K562 (cell line): ENCODE results near the gene C1QTNF6. TPM values are rescaled to one million over a fixed set of nuclear protein-coding genes. Genes with fewer than 3 reads are reported as not detected.
A peak's percentile ranks its signal among the peaks of the same experiment; 100 is the strongest.

Source experiments
- ATAC-seq: fragments of 200-7000 bp; cut with Tn5 transposase; 3 replicates; pipeline ENCODE4 v1.9.1; 2020; ENCODE audit warnings: moderate library complexity
- BruUV-seq: library from RNA; stranded (reverse); fragments of 400-500 nt; replicated peaks from 2 replicates; lab custom pipeline; 2021; lab: Mats Ljungman, UMichigan
- CTCF ChIA-PET: fragments of 300-600 bp; formaldehyde crosslinking; extraction: SDS; loops from one replicate; lab custom pipeline; 2021; ENCODE audit warnings: low intra/inter-chr PET ratio; lab: Yijun Ruan, JAX
- POLR2A ChIA-PET: fragments of 300-600, 350-650 bp; sonication (Branson Sonifier 250); formaldehyde crosslinking; extraction: SDS; loops from one replicate; lab custom pipeline; 2021; ENCODE audit warnings: antibody characterized with exemption, inconsistent platforms; lab: Yijun Ruan, JAX
- DNase-seq, 4 experiments: peaks; one replicate each; pipeline versions ENCODE4 v3.0.0 to v3.0.0-alpha.2; 2011 to 2018; ENCODE audit warnings: low spot score in 3 of 4, mixed read lengths in 3 of 4; ENCODE audit errors: extremely low read depth in 1 of 4
- FAIRE-seq: peaks from 2 replicates; lab custom pipeline; 2011; peaks lifted over from hg19 to GRCh38; lab: Jason Lieb, UNC
- H2AFZ ChIP-seq: 2 replicates; pipeline ENCODE4 v1.6.0; 2011; ENCODE audit warnings: low read depth, low read length, control low read depth, inconsistent platforms
- H3K27ac ChIP-seq: fragments of 200-600 bp; 3 replicates; pipeline ENCODE4 v1.8.0; 2011; ENCODE audit warnings: low read depth, mild to moderate bottlenecking, control low read depth, inconsistent platforms, low read length, moderate library complexity, mixed read lengths; ENCODE audit errors: extremely low read depth
- H3K27me3 ChIP-seq, 2 experiments: fragments of 300-600 bp in 1 of 2; 2 replicates in 1 of 2; 3 replicates in 1 of 2; pipeline versions ENCODE4 v1.6.0 to v1.8.0; 2011; ENCODE audit warnings: inconsistent platforms in 2 of 2, low read length in 2 of 2, mild to moderate bottlenecking in 1 of 2, mixed read lengths in 1 of 2, moderate library complexity in 1 of 2; ENCODE audit not compliant: control insufficient read depth in 2 of 2, insufficient read depth in 2 of 2
- H3K36me3 ChIP-seq: fragments of 300-600 bp; 3 replicates; pipeline ENCODE4 v1.8.0; 2011; ENCODE audit warnings: mild to moderate bottlenecking, low read length, inconsistent platforms; ENCODE audit not compliant: control insufficient read depth, insufficient read depth
- H3K4me1 ChIP-seq, 2 experiments: fragments of 200-600 bp in 1 of 2; replicated peaks in 1 of 2; 2 replicates in 1 of 2; 3 replicates in 1 of 2; pipeline versions ENCODE4 v1.5.1 to v1.8.0; 2011; ENCODE audit warnings: inconsistent platforms in 2 of 2, low read length in 2 of 2, mild to moderate bottlenecking in 1 of 2, mixed read lengths in 1 of 2, moderate library complexity in 1 of 2; ENCODE audit not compliant: control insufficient read depth in 2 of 2, insufficient read depth in 2 of 2
- H3K4me2 ChIP-seq: 2 replicates; pipeline ENCODE4 v1.6.1; 2011; ENCODE audit warnings: low read length, control low read depth, inconsistent platforms, mixed read lengths; ENCODE audit not compliant: insufficient read depth
- H3K4me3 ChIP-seq: fragments of 200-600 bp; sonication (generic), shearing (Covaris generic); 2 replicates; pipeline ENCODE4 v1.5.1; 2016; ENCODE audit warnings: control low read depth, inconsistent platforms
- H3K79me2 ChIP-seq: fragments of 200-600 bp; 3 replicates; pipeline ENCODE4 v1.8.0; 2011; ENCODE audit warnings: low read length, inconsistent platforms; ENCODE audit not compliant: control insufficient read depth, insufficient read depth
- H3K9ac ChIP-seq, 2 experiments: 2 replicates each; pipeline versions ENCODE4 v1.6.0 to v1.6.1; 2011; ENCODE audit warnings: low read depth in 2 of 2, low read length in 2 of 2, control low read depth in 1 of 2, inconsistent platforms in 1 of 2, mild to moderate bottlenecking in 1 of 2, mixed read lengths in 1 of 2; ENCODE audit not compliant: insufficient read depth in 1 of 2
- H3K9me1 ChIP-seq: one replicate; pipeline ENCODE4 v1.6.0; 2011; ENCODE audit warnings: inconsistent platforms, mild to moderate bottlenecking, low read length, moderate library complexity; ENCODE audit not compliant: control insufficient read depth, insufficient read depth
- H3K9me3 ChIP-seq: replicated peaks from 2 replicates; pipeline ENCODE4 v1.5.1; 2011; ENCODE audit warnings: low read depth, low read length, inconsistent platforms; ENCODE audit not compliant: control insufficient read depth, insufficient read depth
- H4K20me1 ChIP-seq: replicated peaks from 2 replicates; pipeline ENCODE4 v1.6.1; 2011; ENCODE audit warnings: low read length, inconsistent platforms, mixed read lengths; ENCODE audit not compliant: control insufficient read depth, insufficient read depth
- GTF2A2 ChIP-seq: IDR thresholded peaks from 2 replicates; pipeline ENCODE4 v1.6.1; 2016; ENCODE audit warnings: mild to moderate bottlenecking, missing genetic modification characterization, missing compliant biosample characterization
- KLF13 ChIP-seq: fragments of 450-650 bp; IDR thresholded peaks from 2 replicates; pipeline ENCODE4 v1.6.1; 2016; ENCODE audit warnings: missing genetic modification characterization, low read depth, mild to moderate bottlenecking, missing compliant biosample characterization, moderate library complexity, borderline replicate concordance
- MITF ChIP-seq: IDR thresholded peaks from 2 replicates; pipeline ENCODE4 v1.6.1; 2014; ENCODE audit warnings: antibody characterized with exemption
- NELFE ChIP-seq: IDR thresholded peaks from 2 replicates; pipeline ENCODE4 v1.6.1; 2011; ENCODE audit warnings: mild to moderate bottlenecking; ENCODE audit not compliant: insufficient read depth, insufficient read length
- POLR2B ChIP-seq: fragments of 450-650 bp; IDR thresholded peaks from 2 replicates; pipeline ENCODE4 v1.6.1; 2018; ENCODE audit warnings: low read depth; ENCODE audit not compliant: partially characterized antibody
- RBM39 ChIP-seq: fragments of 200-400 bp; formaldehyde crosslinking; optimal IDR thresholded peaks from 2 replicates; pipeline ENCODE3; 2018; ENCODE audit warnings: low read depth, low read length
- STAT5A ChIP-seq: IDR thresholded peaks from 2 replicates; pipeline ENCODE4 v1.6.1; 2012; ENCODE audit warnings: low read length, inconsistent platforms, borderline replicate concordance
- TOE1 ChIP-seq, 2 experiments: fragments of 450-650 bp in 1 of 2; sonication (generic) in 1 of 2; formaldehyde crosslinking in 1 of 2; IDR thresholded peaks; 2 replicates each; pipeline versions ENCODE4 v1.7.1 to v1.8.0; 2016 to 2022; ENCODE audit warnings: borderline replicate concordance in 2 of 2, mild to moderate bottlenecking in 2 of 2, antibody characterized with exemption in 1 of 2, inconsistent platforms in 1 of 2, low read depth in 1 of 2, missing genetic modification reagents in 1 of 2, moderate library complexity in 1 of 2
- ZNF174 ChIP-seq: fragments of 250-450 bp; sonication (Bioruptor Pico); IDR thresholded peaks from 2 replicates; pipeline ENCODE4 v1.4.0; 2020; ENCODE audit warnings: mild to moderate bottlenecking
- ZNF23 ChIP-seq: fragments of 250-450 bp; sonication (Bioruptor Pico); IDR thresholded peaks from 2 replicates; pipeline ENCODE4 v1.4.0; 2020; ENCODE audit warnings: mild to moderate bottlenecking
- ZNF77 ChIP-seq: fragments of 250-450 bp; sonication (Bioruptor Pico); IDR thresholded peaks from 2 replicates; pipeline ENCODE4 v1.5.0; 2020
- WGBS: fragments of 100-300 bp; shearing (Covaris generic); methylation state at CpG from one replicate; pipeline ENCODE4 v1.1.6; 2016; ENCODE audit warnings: low coverage, mixed read lengths; ENCODE audit not compliant: insufficient coverage; ENCODE audit errors: missing lambda C conversion rate; 5-methylcytosine and 5-hydroxymethylcytosine counted together
- in situ Hi-C: fragments of 300-500 bp; cut with MboI; formaldehyde crosslinking; loops from 4 replicates; pipeline ENCODE4 v1.15.0; 2018; ENCODE audit warnings: inconsistent platforms, mixed read lengths
- intact Hi-C: fragments of 100-400 bp; cut with micrococcal nuclease; formaldehyde crosslinking; loops from 2 replicates; pipeline ENCODE4 v1.14.2; 2022
- polyA plus RNA-seq, 8 experiments: library from polyadenylated mRNA; depleted of rRNA in 4 of 8; stranded (reverse) in 5 of 8; unstranded in 3 of 8; fragments of >200 nt; fragmentation: Nextera tagmentation in 2 of 8; fragmentation: Illumina TruSeq in 1 of 8; extraction: Ambion mirVana in 2 of 8; extraction: Trizol in 1 of 8; gene quantifications; 2 replicates each; pipeline versions ENCODE4 v1.2.1 to v1.2.3, GENCODE V29; 2011 to 2014; ENCODE audit warnings: inconsistent platforms in 1 of 8, missing spikeins in 1 of 8
- total RNA-seq, 7 experiments: library from RNA; depleted of rRNA in 6 of 7; stranded (reverse); fragments of >200 nt in 6 of 7; fragmentation: Illumina TruSeq in 2 of 7; extraction: Trizol in 2 of 7; gene quantifications; 2 replicates each; pipeline versions ENCODE4 v1.2.1 to v1.2.3, GENCODE V29; 2011 to 2021; ENCODE audit warnings: low replicate concordance in 1 of 7
- TF ChIP-seq, protein P1 (sequence below), 3 experiments: fragments of 200-800 bp in 1 of 3; sonication (Bioruptor generic) in 1 of 3; sonication (generic) in 1 of 3; formaldehyde crosslinking in 1 of 3; IDR thresholded peaks; 2 replicates each; pipeline versions ENCODE4 v1.6.1 to v1.8.0; 2016 to 2022; ENCODE audit warnings: mild to moderate bottlenecking in 2 of 3, missing compliant biosample characterization in 2 of 3, missing genetic modification characterization in 2 of 3, missing genetic modification reagents in 1 of 3

Gene C1QTNF6
- total and polyA plus RNA-seq, 9 of the 15 experiments (the other 6 are each of a cell fraction or from before 2014, with no cell fraction given), result 0.18 to 0.92 (median 0.55) TPM

DNA sequence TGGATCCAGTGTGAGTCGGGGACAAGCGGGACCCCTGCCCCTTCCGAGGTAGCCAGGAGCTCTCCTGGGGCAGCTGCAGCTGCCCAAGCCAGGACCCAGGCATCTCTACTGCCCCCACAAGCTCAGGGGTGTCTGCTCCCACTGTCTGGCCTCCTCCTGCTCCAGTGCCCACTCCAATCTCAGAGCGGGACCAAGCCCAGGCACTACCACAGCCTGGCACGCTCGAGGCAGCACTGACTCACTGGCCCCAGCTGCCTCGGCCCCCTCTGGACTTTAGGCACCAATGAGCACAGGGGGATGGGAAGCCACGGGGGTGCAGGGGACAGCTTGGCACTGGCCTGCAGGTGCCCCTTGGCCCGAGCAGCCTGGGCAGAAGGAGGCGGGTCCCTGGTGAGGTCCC is 46.6 kb downstream of the C1QTNF6 start:
- no peak overlapping the region for H3K27ac ChIP-seq

More for the DNA sequence above, 46.6 kb downstream of the C1QTNF6 start:
- Histone ChIP-seq H3K4me3 (no peak overlapping the region), H3K9me1 (no peaks in the 10 kb centered on the region), H3K27me3 (peaks cover 0 to 11% of the 10 kb centered on the region in 2 experiments; a peak in 2 of 5 replicates), H3K36me3 (no peaks in the 10 kb centered on the region), H3K9me3 (no peaks in the 10 kb centered on the region), H2AFZ (no peak overlapping the region), H3K9ac (peak overlapping the region in 1 of 2 experiments; percentile 45; a peak in 1 of 4 replicates), H3K4me2 (no peak overlapping the region), H3K4me1 (peaks cover 5 to 21% of the 10 kb centered on the region in 2 experiments; a peak in 4 of 5 replicates), H4K20me1 (no peaks in the 10 kb centered on the region), H3K79me2 (no peaks in the 10 kb centered on the region)
- in situ Hi-C loops (no loop called here), intact Hi-C loops (no loop called here)
- ChIA-PET CTCF (interaction anchor here (0.5 kb wide), 1 partner anchor 57 kb away, joined by 3 read pairs; no protein-coding TSS in a partner anchor), POLR2A (interaction anchor here (0.7 kb wide), 2 partner anchors 212 to 261 kb away, joined by 3 read pairs; no protein-coding TSS in a partner anchor)
- FAIRE-seq (no peak), ATAC-seq (no peak), DNase-seq (no peak)
- no TSS peak for BruUV-seq
- TF ChIP-seq, protein P1, sequence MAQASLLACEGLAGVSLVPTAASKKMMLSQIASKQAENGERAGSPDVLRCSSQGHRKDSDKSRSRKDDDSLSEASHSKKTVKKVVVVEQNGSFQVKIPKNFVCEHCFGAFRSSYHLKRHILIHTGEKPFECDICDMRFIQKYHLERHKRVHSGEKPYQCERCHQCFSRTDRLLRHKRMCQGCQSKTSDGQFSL (CRISPR knock-in tag; IDR thresholded peaks at IDR 0.05), result no peak
- TF ChIP-seq, protein P1 (tag; IDR thresholded peaks at IDR 0.05), result no peak
- no peak for TF ChIP-seq NELFE
- no peak for TF ChIP-seq RBM39
- no peak for TF ChIP-seq TOE1 (IDR thresholded peaks at IDR 0.05; ENCODE audit: borderline replicate concordance)
- no peak for TF ChIP-seq TOE1 (CRISPR knock-in tag; IDR thresholded peaks at IDR 0.05; ENCODE audit: borderline replicate concordance, low read depth)
- no peak for TF ChIP-seq ZNF174 (CRISPR knock-in tag)
- TF ChIP-seq MITF, result no peak
- no peak for TF ChIP-seq STAT5A
- TF ChIP-seq KLF13 (tag), result no peak
- no peak for TF ChIP-seq POLR2B
- TF ChIP-seq GTF2A2 (tag), result no peak
- no peak for TF ChIP-seq ZNF23 (CRISPR knock-in tag)
- no peak for TF ChIP-seq ZNF77 (CRISPR knock-in tag)
- WGBS, result 20% methylated on average over 8 of the region's 10 CpGs
